Measurements from ENCODE around the gene ASPHD1. TPM values are rescaled to one million over a fixed set of nuclear protein-coding genes. Genes with fewer than 3 reads are reported as not detected.
A peak's percentile ranks its signal among the peaks of the same experiment; 100 is the strongest.
"Not testable (repeated sequence)": the region's sequence is repeated elsewhere in the genome, so short reads cannot be mapped to it uniquely, and the experiment has no call there.

ASPHD1 gene
- polyA plus RNA-seq, 4 donors, result 0.62 to 1.1 (median 0.98) TPM

DNA sequence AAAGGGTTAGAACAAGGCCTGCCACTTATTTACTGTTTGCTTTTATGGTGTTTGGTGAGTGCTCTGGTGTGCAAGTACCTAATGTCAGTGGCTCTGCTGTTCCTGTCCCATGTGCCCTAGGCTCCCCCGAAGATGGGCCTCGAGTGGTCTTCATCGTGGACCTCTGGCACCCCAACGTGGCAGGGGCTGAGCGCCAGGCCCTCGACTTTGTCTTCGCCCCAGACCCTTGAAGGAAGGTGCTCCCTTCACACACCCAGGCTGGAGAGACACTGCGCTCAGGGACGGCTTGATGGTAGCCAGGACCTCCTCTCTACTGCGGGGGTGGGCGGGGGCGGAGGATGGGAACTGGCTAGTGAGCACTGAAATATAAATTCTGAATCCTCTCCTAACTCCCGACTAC is 5.4 kb downstream of the ASPHD1 start:
- no peak for DNase-seq (ENCODE audit: low read depth in 4 of 4, low spot score in 2 of 4)

DNA sequence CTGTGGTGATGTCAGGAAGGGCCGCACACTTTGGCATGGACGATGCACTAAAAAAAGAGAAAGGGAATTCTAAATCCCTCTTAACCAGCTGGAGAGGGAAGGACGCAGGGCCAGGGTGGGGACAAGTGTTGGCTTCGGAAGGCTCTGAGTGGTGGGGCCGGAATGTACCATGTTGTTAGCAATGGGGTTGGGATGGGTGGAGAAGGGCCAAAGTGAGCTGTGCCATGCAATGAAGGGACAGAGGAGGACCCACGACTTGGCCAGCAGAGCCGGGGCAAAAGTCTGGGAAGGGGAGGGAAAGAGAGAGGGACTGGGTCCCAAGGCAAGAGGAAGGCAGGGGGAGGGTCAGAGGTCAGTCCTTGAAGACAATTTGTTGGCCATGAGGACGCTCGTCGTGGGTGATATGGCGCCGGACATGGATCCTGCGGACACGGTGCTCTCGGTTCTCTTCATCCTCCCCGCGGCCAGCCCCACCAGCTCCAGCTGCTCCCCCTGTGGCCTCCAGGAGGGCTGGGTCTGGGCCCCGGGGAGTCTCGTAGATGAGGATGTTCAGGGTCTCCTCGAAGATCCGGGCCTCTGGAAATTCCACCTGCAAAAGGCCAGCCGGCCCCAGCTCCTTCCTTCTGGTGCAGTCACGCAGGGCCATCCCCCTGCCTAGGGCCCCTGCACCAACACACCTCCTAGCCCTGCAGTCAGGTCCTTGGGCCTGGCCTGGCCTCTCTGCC is 6.4 kb downstream of the ASPHD1 start:
- no peak for DNase-seq (ENCODE audit: low read depth in 4 of 4, low spot score in 2 of 4)

DNA sequence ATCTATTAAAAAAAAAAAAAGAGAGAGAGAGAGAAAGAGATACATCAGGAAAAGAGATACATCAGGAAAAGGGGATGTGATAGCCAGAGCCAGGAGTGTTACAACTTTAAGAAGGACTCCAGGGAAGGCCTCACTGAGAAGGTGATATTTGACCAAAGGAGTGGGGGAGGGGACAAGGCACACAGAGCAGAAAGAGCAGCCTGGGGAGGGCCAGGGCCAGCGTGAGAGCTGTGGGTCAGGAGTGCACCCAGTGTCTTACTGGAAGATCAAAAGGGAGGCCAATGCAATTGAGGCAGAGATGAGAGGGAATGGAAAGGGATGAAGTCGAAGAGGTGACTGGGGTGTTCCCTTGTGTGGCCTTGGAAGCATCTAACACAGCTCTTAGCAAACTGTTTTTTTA is 7.7 kb downstream of the ASPHD1 start:
- no peak for DNase-seq (ENCODE audit: low read depth in 4 of 4, low spot score in 2 of 4)

DNA sequence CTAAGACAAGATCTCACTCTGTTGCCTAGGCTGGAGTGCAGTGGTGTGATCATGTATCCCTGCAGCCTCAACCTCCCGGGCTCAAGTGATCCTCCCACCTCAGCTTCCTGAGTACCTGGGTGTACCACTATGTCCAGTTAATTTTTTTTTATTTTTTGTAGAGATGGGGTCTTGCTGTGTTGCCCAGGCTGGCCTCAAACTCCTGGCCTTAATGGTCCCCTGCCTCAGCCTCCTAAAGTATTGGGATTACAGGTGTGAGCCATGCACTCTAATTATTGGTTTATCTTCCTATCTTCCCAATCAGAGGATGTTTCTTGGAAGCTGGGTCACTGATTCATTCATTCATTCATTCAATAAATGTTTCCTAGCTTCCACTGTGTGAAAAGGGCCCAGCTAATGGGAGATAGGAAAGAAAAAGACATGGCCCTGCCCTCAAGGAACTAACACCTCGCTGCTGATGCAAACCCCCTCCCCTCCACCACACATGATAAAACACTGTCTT is 8.5 kb downstream of the ASPHD1 start:
- no peak for DNase-seq (ENCODE audit: low read depth in 4 of 4, low spot score in 2 of 4)

DNA sequence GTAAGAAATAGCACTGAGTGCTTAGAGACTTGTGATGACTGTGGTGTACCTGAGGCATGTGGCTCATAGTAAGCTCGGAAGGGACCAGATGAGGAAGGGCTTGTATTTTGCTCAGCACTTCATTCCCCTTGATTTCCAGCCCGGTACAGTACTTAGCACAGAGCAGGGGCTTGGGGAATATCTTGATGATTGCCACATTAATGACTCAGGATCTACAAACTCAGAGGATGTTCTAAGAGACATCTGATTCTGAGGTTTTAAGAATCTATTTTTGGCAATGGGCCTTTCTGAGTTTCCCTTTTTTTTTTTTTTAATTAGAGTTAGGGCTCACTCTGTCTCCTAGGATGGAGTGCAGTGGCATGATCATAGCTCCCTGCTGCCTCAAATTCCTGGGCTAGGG is 9.1 kb downstream of the ASPHD1 start:
- DNase-seq (ENCODE audit: low read depth in 4 of 4, low spot score in 2 of 4), result no peak

DNA sequence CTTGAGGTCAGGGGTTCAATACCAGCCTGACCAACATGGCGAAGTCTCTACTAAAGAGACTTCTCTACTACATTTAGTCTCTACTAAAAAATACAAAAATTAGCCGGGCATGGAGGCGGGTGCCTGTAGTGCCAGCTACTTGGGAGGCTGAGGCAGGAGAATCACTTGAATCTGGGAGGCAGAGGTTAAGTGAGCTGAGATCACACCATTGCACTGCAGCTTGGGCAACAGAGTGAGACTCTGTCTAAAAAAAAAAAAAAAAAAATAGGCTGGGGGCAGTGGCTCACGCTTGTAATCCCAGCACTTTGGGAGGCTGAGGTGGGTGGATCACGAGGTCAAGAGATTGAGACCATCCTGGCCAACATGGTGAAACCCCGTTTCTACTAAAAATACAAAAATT is 9.6 kb downstream of the ASPHD1 start:
- not testable (repeated sequence) for DNase-seq (ENCODE audit: low read depth in 4 of 4, low spot score in 2 of 4)

DNA sequence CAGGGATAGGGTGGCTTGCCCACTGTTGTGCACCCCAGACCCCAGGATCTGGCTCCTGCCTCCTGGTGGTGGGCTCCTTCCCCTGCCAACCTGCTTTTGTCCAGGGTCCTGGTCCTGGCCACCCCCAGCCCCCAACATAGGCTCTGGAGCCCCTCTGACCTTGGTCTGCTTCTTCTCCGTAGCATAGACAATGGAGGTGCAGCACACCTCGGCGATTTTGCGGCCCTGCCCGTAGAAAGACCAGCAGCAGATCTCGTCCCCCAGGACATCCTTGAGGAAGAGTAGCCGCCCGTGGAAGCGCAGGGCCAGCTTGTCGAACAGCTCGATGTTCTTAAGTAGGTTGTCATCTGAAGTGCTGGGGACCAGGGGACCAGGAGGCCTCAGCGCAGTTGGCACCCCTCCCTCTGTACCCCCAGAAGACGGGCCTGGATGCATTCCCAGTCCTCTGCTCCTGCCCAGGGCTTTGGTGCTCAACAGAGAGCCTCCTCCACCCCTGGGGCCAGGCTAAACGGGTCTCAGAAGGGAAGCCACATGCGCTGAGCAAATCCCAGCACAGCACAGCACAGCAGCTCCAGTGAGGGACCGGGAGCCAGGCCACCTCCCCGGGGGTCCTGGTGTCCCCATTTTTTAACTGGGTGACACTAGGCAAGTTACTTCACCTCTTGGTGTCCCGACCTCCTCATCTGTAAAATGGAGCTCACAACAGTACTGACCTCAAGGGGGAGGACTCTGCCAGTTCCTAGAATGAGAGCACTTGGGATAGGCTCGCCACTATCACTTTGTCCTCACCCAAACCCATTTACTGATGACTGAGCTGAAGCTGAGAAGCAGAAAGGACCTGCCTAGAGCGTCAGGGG is 10.8 kb downstream of the ASPHD1 start:
- DNase-seq (ENCODE audit: low read depth in 4 of 4, low spot score in 2 of 4), result no peak

DNA sequence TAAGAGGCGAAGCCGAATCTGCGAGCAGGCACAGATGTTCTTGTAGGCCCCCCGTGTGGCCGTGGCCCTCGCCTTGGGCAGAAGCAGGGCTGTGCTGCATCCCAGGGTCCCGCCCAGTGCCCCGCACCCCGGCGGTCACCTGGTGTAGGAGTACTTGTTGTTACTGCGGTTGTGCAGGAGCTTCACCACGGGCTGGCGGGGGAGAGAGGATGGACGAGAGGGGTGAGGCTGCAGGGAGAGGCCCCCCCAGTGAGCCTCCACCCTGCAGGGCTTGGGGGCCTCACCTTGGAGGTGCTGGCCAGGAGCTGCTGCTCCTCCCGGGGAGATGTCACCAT is 11.4 kb downstream of the ASPHD1 start:
- no peak for DNase-seq (ENCODE audit: low read depth in 4 of 4, low spot score in 2 of 4)

DNA sequence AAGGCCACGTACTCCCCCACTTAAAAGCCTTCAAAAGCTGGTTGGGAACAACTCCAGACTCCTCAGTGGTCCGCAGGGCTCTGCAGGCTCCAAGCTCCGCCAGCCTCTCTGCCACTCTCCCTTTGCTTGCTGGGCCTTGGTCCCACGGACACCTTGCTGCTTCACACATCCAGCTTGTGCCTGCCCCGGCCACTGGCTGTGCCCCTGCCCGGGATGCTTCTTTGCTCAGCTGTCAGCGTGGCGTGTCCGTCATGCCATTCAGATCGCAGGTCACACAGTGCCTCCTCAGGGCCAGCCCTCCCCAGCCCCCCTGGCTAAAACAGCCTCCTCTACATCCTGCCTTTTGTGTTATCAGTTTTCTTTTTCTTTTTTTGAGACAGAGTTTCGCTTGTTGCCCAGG is 11.8 kb downstream of the ASPHD1 start:
- no peak for DNase-seq (ENCODE audit: low read depth in 4 of 4, low spot score in 2 of 4)

DNA sequence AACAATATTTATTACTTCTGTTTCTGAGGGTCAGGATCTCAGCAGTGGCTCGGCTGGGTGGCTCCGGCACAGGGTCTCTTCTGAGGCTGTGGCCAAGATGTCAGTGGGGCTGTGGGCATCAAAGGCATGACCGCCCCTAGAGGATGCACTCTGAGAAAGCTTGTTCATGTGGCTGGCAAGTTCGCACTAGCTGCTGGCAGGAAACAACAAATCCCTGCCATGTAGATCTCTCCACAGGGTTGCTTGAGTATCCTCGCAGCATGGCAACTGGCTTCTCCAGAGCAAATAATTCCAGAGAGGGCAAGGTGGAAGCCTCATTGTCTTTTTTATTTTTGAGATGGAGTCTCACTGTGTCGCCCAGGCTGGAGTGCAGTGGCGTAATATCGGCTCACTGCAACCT is 13.2 kb downstream of the ASPHD1 start:
- no peak for DNase-seq (ENCODE audit: low read depth in 4 of 4, low spot score in 2 of 4)

DNA sequence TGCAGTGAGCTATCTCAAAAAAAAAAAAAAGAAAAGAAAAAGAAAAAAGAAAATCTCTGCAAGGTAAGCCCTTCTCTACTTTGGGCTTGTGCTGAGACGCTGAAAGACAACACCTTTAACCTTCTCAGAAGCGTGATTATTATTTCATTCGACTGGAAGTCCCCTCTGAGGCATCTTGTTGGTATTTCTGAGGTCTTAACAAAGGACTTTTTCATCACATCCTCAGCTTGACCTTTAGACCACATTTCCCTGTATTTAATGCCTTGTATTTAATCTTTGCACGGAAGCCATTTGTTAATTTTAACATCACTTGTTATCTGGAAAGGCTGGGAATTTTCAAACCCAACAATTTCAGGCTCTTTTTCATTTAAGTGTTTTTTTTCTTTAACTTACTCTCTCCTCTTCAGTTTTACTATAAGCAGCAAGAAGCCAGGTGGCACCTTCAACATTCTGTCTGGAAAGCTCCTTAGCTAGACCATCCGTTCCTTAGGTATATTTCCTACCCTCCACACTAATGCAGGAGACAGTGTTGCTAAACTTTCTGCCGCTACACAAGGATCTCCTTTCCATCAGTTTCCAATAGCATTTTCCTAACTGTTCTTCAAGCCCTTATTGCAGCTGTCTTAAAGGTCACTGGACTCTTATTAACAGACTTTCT is 15.4 kb downstream of the ASPHD1 start:
- DNase-seq (ENCODE audit: low read depth in 4 of 4, low spot score in 2 of 4), result no peak

DNA sequence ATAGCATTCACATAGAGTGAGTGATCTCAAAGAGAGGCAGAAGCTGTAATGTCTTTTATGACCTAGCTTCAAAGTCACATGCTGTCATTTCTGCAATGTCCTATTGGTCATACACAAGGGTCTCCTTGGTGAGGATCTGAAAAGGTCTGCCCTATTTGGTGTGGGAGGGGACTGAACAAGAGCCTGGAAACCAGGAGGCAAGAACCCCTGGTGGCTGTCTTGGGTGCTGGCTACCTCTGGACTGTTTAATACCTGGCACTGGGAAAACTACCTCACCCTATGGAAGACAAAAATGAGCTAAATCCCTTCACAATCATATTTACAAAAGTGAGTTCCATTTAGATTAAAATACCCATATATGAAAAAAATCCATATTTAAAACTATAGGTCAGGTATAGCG is 16.7 kb downstream of the ASPHD1 start:
- no peak for DNase-seq (ENCODE audit: low read depth in 4 of 4, low spot score in 2 of 4)

DNA sequence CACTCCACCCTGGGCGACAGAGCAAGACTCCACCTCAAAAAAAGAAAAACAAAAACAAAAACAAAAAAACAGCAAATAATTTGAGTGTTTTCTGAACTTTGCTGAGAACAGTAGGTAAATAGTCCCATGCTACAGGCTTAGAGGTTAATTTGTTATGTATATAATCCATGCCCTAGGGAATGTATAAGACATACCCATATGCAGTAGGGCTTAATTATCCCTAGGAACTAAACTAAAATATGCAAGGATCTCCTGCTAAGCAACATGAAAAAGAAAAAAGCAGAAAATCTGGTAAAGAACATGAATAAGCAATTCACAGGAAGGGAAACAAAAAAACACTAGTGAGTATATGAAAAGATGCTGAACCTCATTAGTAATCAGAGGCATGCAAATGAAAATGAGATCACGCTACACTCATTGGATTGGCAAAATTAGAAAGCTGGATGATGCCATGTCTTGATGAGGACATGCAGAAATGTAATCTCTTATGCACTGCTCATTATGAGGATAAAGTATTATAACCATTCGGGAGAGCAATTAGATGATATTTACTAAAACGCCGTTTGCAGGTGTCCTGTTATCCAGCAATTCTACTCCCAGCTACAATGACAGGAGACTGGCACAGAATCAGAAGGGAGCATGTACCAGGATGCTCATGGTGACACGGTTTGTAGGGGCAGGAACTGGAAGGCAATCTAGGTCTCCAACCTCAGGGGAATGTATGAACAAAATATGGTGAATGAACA is 20.2 kb downstream of the ASPHD1 start:
- DNase-seq (ENCODE audit: low read depth in 4 of 4, low spot score in 2 of 4), result no peak

DNA sequence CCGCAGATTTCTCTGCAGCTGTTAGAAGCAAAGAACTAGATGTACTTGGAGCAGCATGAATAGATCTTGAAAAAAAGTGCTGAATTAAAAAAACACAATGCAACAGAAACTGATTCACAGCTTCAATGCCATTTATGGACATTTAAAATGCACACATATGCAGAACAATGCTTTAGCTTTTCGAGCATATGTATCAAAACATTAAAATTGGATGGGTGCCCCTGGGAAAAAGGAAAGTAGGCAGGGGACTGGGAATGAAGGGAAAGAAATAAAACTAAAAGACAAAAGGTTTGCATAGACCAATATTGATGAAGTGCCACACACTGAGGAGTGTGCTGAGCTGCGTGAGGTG is 20.7 kb downstream of the ASPHD1 start:
- no peak for DNase-seq (ENCODE audit: low read depth in 4 of 4, low spot score in 2 of 4)

DNA sequence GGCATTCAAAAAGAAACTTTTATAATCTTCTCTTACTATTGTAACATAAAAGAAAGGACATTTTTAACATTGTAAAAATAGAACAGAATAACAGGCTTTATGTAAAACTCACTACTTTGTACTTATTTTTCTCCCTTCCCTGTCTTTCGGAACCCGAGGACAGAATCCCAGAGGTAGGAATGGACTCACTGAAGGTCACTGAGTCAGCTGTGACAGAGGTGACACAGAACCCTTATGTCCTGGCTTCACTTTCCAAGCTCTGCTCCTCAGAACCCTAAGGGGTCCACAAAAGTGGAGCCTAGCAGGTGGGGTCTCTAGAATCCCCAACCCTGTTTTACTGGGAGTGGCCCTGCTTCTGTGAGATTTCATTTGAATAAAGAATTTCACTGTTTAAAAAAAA is 22.0 kb downstream of the ASPHD1 start:
- no peak for DNase-seq (ENCODE audit: low read depth in 4 of 4, low spot score in 2 of 4)

DNA sequence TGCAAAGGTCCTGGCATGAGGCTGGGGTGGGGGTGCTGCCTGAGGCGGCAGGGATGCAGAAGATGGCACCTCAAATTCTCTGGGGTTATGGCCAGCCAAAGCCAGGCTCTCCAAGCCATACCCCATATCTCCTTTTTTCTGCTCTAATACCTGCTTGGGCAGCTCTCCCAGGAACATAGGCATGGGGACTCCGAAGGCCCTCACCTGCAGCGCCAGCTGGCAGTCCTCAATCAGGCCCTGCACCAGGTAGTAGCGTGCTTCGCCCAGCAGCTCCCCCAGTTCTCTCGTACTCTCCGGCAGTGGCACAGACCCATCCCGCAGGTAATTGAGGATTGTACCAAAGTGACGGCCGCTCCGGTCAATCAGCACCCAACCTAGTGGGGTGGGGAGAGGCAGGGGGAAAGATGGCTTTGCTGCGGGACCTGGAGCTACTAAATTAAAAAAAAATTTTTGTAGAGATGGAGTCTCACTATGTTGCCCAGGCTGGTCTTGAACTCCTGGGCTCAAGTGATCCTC is 22.8 kb downstream of the ASPHD1 start:
- no peak for DNase-seq (ENCODE audit: low read depth in 4 of 4, low spot score in 2 of 4)

DNA sequence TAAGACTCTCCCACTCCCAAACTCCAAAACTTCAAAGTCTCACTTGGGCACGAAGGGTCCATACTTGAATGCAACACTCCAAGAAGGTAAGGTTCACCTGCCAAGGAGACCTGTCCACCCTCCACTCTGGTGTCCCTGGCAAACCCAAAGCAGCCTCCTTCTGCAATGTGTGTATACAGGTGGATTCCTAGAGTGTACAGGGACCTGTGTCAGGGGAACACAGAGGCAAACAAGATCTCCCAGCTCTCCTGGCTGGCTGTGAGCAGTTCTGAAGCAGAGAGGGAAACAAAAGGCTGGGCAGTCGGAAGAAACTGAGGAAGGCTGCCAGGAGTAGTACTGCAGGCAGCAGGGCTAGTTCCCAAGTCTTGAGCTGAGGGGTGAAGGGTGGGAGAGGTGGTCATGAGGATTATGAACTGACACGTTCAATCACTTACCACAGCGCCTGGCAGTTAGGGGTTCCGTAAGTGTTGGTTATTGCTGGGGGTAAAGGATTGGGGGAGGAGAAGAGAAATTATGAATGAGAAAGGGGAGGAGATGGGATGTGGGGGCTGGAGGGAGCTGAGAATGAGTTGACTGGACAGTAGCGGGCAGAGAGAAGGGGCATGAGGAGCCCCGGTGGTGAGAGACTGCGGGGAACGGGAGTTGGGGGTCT is 24.9 kb downstream of the ASPHD1 start:
- no peak for DNase-seq (ENCODE audit: low read depth in 4 of 4, low spot score in 2 of 4)

DNA sequence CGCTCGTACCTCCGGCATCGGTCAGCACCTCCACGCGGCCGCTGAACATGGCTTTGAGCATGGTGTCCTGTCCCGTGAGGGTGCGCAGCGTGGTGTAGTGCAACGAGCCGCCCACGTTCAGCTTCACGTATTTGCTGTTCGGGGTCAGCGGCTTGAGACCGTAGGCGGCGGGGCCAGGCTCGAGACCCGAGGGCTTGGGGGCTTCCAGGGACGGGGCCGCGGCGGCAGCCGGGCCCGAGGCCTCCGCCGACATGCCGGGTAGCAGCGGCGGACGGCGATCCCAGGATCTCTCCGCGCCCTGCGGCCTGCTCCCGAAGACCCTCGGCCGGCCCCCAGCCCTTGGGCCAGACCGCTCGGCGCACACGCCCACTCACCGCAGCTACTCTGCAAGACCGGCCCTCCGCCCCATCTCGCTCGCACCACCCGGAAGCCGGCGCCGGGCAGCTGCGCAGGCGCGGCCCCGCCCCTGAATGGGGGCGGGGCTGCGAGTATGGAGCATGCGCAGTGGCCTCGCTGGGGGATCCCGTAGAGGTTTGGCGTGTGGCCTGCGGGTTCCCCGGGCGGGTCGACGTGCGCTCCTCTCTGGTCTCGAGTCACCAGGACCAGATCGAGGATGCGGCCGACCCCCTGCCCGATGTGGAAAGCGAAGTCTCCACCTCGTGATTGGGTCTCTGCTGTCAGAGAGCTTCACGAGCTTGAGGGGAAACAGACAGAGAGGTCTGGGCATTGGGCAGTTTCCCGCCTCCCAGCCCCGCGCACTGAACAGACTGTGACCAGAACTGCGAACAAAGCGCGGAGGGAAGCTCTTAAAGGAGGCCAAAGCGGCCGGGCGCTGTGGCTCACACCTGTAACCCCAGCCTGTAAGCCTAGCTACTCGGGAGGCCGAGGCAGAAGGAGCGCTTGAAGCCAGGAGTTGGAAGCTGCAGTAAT is 25.8 kb downstream of the ASPHD1 start, which contains the start of gene KCTD13:
TSS of gene KCTD13 (minus strand) at position 446 of the 930 bp plus-strand sequence. CDS start at position 253, 193 bp downstream.
- peak; percentile 81 to 89 (median 86) for DNase-seq (ENCODE audit: low read depth in 4 of 4, low spot score in 2 of 4)

DNA sequence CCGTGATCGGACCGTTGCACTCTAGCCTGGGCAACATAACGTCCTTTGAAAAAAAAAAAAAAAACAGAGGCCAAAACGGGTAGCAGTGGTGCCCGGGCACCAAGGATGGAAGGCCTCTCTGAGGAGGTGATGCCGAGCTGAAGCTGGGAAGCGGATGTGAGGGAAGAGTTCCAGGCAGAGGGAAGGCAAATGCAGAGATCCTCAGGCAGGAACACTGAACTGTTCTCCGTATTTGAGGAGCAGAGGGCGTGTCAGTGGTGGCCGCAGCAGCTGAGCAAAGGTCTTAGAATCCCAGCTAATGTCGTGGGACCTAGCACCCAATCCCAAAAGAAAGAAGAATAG is 26.4 kb downstream of the ASPHD1 start:
- DNase-seq (ENCODE audit: low read depth in 4 of 4, low spot score in 2 of 4), result peak in 1 of 4 donors; percentile 38
